ENCODE measurements around the gene COQ4.
"Not testable (repeated sequence)": the region's sequence is repeated elsewhere in the genome, so short reads cannot be mapped to it uniquely, and the experiment has no call there.

DNA sequence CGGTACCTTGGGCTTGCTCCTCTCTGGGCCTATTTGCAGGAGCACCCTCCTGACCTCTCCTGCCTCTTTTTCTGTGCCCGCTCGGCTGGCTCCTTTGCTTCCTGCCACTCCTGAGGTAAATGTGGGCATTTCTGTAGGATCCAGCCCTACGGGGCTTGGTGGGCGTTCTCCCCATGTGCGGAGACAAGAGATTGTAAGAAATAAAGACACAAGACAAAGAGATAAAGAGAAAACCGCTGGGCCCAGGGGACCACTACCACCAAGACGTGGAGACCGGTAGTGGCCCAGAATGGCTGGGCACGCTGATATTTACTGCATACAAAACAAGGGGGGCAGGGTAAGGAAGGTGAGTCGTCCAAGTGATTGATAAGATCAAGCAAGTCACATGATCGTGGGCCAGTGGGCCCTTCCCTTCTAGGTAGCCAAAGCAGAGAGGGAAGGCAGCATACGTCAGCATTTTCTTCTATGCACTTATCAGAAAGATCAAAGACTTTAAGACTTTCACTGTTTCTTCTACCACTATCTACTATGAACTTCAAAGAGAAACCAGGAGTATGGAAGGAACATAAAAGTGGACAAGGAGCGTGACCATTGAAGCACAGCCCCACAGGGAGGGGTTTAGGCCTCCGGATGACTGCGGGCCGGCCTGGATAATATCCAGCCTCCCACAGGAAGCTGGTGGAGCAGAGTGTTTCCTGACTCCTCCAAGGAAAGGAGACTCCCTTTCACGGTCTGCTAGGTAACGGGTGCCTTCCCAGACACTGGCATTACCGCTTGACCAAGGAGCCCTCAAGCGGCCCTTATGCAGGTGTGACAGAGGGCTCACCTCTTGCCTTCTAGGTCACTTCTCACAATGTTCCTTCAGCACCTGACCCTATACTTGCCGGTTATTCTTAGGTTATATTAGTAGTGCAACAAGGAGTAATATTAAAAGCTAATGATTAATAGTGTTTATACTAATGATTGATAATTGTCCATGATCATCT is 43.3 kb upstream of the COQ4 start:
- not testable (repeated sequence) for TF ChIP-seq SNAI2 (CRISPR knock-in tag; IDR thresholded peaks at IDR 0.05); ZFP3 (CRISPR knock-in tag; IDR thresholded peaks at IDR 0.05); RARB (CRISPR knock-in tag; IDR thresholded peaks at IDR 0.05); OSR1 (CRISPR knock-in tag; IDR thresholded peaks at IDR 0.05); TCF4 (CRISPR knock-in tag; IDR thresholded peaks at IDR 0.05; ENCODE audit: borderline replicate concordance)
